HFF-Myc (cell line): ENCODE results near the gene MAPK8IP1.

Experiments used
- DNase-seq: peaks from one replicate; pipeline ENCODE4 v3.0.0-alpha.2; 2011; ENCODE audit warnings: low read depth; ENCODE audit errors: extremely low read depth
- H3K4me3 ChIP-seq: replicated peaks from 2 replicates; pipeline ENCODE4 v1.5.1; 2011; ENCODE audit warnings: low read depth, mild to moderate bottlenecking, control low read depth, low read length
- TF ChIP-seq, protein P1 (sequence below): IDR thresholded peaks from 2 replicates; pipeline ENCODE4 v1.5.1; 2012; ENCODE audit warnings: mild to moderate bottlenecking, low read depth, low read length, control low read depth; ENCODE audit errors: missing control alignments

The MAPK8IP1 gene

GRCh38 chr11:45871638-45872037 lies 13.8 kb upstream of the MAPK8IP1 start:
- no peak for DNase-seq
- TF ChIP-seq, protein P1, sequence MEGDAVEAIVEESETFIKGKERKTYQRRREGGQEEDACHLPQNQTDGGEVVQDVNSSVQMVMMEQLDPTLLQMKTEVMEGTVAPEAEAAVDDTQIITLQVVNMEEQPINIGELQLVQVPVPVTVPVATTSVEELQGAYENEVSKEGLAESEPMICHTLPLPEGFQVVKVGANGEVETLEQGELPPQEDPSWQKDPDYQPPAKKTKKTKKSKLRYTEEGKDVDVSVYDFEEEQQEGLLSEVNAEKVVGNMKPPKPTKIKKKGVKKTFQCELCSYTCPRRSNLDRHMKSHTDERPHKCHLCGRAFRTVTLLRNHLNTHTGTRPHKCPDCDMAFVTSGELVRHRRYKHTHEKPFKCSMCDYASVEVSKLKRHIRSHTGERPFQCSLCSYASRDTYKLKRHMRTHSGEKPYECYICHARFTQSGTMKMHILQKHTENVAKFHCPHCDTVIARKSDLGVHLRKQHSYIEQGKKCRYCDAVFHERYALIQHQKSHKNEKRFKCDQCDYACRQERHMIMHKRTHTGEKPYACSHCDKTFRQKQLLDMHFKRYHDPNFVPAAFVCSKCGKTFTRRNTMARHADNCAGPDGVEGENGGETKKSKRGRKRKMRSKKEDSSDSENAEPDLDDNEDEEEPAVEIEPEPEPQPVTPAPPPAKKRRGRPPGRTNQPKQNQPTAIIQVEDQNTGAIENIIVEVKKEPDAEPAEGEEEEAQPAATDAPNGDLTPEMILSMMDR: no peak
- H3K4me3 ChIP-seq: no peak overlapping the region

DNA sequence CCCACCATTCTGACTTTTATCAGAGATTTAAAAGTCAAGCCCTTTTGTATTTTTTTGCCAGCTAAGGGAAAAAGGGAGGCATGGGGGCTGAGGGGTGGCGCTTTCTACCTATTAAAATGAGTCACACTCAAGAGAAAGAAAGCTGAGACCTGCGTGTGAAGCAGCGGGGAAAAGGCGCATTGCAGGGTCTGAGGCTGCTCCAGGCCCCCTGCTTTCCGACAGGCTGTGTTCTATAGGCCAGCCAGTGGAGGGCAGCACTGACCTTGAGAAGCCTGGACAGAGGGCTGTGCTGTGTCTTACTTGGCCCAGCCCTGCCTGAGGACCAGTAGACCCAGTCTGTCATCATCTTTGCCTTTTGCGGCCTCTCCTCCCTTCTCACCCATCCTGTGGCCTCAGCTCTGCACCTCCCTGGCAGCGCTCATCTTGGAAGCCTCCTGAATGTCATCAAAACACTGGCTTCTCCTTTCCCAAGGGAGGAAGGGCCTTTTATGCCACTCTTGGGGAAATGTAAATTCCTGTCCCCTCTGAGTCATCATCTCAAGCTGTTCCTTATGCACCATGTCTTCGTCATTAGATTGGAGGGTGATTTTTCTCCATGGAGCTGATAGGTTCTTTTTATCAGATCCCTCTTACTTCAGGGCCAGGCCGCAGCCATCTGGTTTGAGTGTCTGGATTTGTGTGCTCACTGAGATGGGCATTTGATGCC lies 12.6 kb upstream of the MAPK8IP1 start:
- H3K4me3 ChIP-seq: no peak overlapping the region
- peak; percentile 79 for DNase-seq
- TF ChIP-seq, protein P1: peak; percentile 83

GRCh38 chr11:45876401-45876800 lies 9.1 kb upstream of the MAPK8IP1 start:
- no peak overlapping the region for H3K4me3 ChIP-seq
- TF ChIP-seq, protein P1: no peak

GRCh38 chr11:45877221-45877620 lies 8.2 kb upstream of the MAPK8IP1 start:
- TF ChIP-seq, protein P1: no peak
- no peak overlapping the region for H3K4me3 ChIP-seq

More at GRCh38 chr11:45876401-45876800, 9.1 kb upstream of the MAPK8IP1 start:
- DNase-seq: no peak

GRCh38 chr11:45877845-45878244 lies 7.6 kb upstream of the MAPK8IP1 start:
- TF ChIP-seq, protein P1: no peak
- DNase-seq: no peak
- no peak overlapping the region for H3K4me3 ChIP-seq

More at GRCh38 chr11:45877221-45877620, 8.2 kb upstream of the MAPK8IP1 start:
- DNase-seq: no peak

- DNase-seq: no peak
- no peak overlapping the region for H3K4me3 ChIP-seq
- TF ChIP-seq, protein P1: no peak
Measured at GRCh38 chr11:45879803-45880686, 5.4 kb upstream of the MAPK8IP1 start.
